ENCODE results near the gene P2RY8. TPM values are rescaled to one million over a fixed set of nuclear protein-coding genes. Genes with fewer than 3 reads are reported as not detected.

Gene P2RY8
- total and polyA plus RNA-seq, 4 donors: 0.51 to 8.3 (median 4.4) TPM

- no peak for DNase-seq
- Histone ChIP-seq H3K27me3 (ENCODE audit: control insufficient read depth in 3 of 3, insufficient read depth in 3 of 3, low read length in 2 of 3) (no peaks in the 10 kb centered on the region), H3K4me3 (no peak overlapping the region), H3K27ac (ENCODE audit: low read depth in 1 of 2, low read length in 1 of 2) (no peak overlapping the region), H3K36me3 (ENCODE audit: control insufficient read depth in 4 of 4, insufficient read depth in 4 of 4, low read length in 4 of 4) (no peaks in the 10 kb centered on the region), H3K9me3 (ENCODE audit: control insufficient read depth in 4 of 4, insufficient read depth in 3 of 4, low read length in 3 of 4) (peaks cover 0 to 11% (median 2%) of the 10 kb centered on the region in 4 donors), H3K9ac (ENCODE audit: insufficient read depth in 1 of 2, low read length in 2 of 2) (no peak overlapping the region), H3K4me1 (ENCODE audit: control insufficient read depth in 5 of 5, insufficient read depth in 5 of 5, low read length in 5 of 5) (peaks cover 0 to 5% (median 0%) of the 10 kb centered on the region in 5 donors)
- WGBS, 2 donors: 75 to 76% methylated on average over 40 of the region's 40 CpGs
- no peak for TF ChIP-seq CTCF (IDR thresholded peaks at IDR 0.05; ENCODE audit: control extremely low read depth, extremely low read depth)
- no peak for ATAC-seq (ENCODE audit: insufficient read depth, low FRiP score)
Measured at GRCh38 chrX:1507511-1508463, 29.2 kb downstream of the P2RY8 start.

GRCh38 chrX:1506916-1507315 is 30.1 kb downstream of the P2RY8 start:
- ATAC-seq (ENCODE audit: insufficient read depth, low FRiP score) (no peak), DNase-seq (no peak)
- H3K27ac ChIP-seq (ENCODE audit: low read depth in 1 of 2, low read length in 1 of 2): no peak overlapping the region
- no peak overlapping the region for H3K4me3 ChIP-seq
- H3K9me3 ChIP-seq (ENCODE audit: control insufficient read depth in 4 of 4, insufficient read depth in 3 of 4, low read length in 3 of 4): peaks cover 0 to 11% (median 2%) of the 10 kb centered on the region in 4 donors
- H3K9ac ChIP-seq (ENCODE audit: insufficient read depth in 1 of 2, low read length in 2 of 2): no peak overlapping the region
- whole genome bisulfite sequencing, 2 donors: 82% methylated on average over 15 of the region's 15 CpGs
- no peaks in the 10 kb centered on the region for H3K27me3 ChIP-seq (ENCODE audit: control insufficient read depth in 3 of 3, insufficient read depth in 3 of 3, low read length in 2 of 3)
- peaks cover 0 to 5% (median 0%) of the 10 kb centered on the region in 5 donors for H3K4me1 ChIP-seq (ENCODE audit: control insufficient read depth in 5 of 5, insufficient read depth in 5 of 5, low read length in 5 of 5)
- no peak for TF ChIP-seq CTCF (IDR thresholded peaks at IDR 0.05; ENCODE audit: control extremely low read depth, extremely low read depth)
- no peaks in the 10 kb centered on the region for H3K36me3 ChIP-seq (ENCODE audit: control insufficient read depth in 4 of 4, insufficient read depth in 4 of 4, low read length in 4 of 4)

GRCh38 chrX:1502853-1503252 is 34.1 kb downstream of the P2RY8 start:
- H3K4me3 ChIP-seq: no peak overlapping the region
- H3K27me3 ChIP-seq (ENCODE audit: control insufficient read depth in 3 of 3, insufficient read depth in 3 of 3, low read length in 2 of 3): no peaks in the 10 kb centered on the region
- H3K4me1 ChIP-seq (ENCODE audit: control insufficient read depth in 5 of 5, insufficient read depth in 5 of 5, low read length in 5 of 5): peaks cover 0 to 2% (median 0%) of the 10 kb centered on the region in 5 donors
- no peaks in the 10 kb centered on the region for H3K36me3 ChIP-seq (ENCODE audit: control insufficient read depth in 4 of 4, insufficient read depth in 4 of 4, low read length in 4 of 4)
- no peak for TF ChIP-seq CTCF (IDR thresholded peaks at IDR 0.05; ENCODE audit: control extremely low read depth, extremely low read depth)
- no peak overlapping the region for H3K27ac ChIP-seq (ENCODE audit: low read depth in 1 of 2, low read length in 1 of 2)
- no peak overlapping the region for H3K9ac ChIP-seq (ENCODE audit: insufficient read depth in 1 of 2, low read length in 2 of 2)
- WGBS, 2 donors: 89 to 90% methylated on average over 8 of the region's 8 CpGs
- DNase-seq (no peak), ATAC-seq (ENCODE audit: insufficient read depth, low FRiP score) (no peak)
- peaks cover 0 to 3% (median 0%) of the 10 kb centered on the region in 4 donors for H3K9me3 ChIP-seq (ENCODE audit: control insufficient read depth in 4 of 4, insufficient read depth in 3 of 4, low read length in 3 of 4)
